ENCODE results near the gene LPAR5. TPM values are rescaled to one million over a fixed set of nuclear protein-coding genes. Genes with fewer than 3 reads are reported as not detected.

The LPAR5 gene
- total RNA-seq, 1 donor from 2014 or later: not detected

GRCh38 chr12:6631549-6631961 is 4.2 kb downstream of the LPAR5 start:
- no peak overlapping the region for H3K27ac Mint-ChIP-seq (ENCODE audit: unreplicated experiment)
- peaks cover 8% of the 10 kb centered on the region for H3K27me3 Mint-ChIP-seq (ENCODE audit: unreplicated experiment)
- no peak for DNase-seq
- H3K9me3 Mint-ChIP-seq (ENCODE audit: unreplicated experiment): no peaks in the 10 kb centered on the region
- H3K4me3 Mint-ChIP-seq (ENCODE audit: unreplicated experiment): no peak overlapping the region
- no peaks in the 10 kb centered on the region for H3K36me3 Mint-ChIP-seq (ENCODE audit: unreplicated experiment)
- H3K4me1 Mint-ChIP-seq (ENCODE audit: low read depth, unreplicated experiment): peaks cover 17% of the 10 kb centered on the region
- TF ChIP-seq, protein P1, sequence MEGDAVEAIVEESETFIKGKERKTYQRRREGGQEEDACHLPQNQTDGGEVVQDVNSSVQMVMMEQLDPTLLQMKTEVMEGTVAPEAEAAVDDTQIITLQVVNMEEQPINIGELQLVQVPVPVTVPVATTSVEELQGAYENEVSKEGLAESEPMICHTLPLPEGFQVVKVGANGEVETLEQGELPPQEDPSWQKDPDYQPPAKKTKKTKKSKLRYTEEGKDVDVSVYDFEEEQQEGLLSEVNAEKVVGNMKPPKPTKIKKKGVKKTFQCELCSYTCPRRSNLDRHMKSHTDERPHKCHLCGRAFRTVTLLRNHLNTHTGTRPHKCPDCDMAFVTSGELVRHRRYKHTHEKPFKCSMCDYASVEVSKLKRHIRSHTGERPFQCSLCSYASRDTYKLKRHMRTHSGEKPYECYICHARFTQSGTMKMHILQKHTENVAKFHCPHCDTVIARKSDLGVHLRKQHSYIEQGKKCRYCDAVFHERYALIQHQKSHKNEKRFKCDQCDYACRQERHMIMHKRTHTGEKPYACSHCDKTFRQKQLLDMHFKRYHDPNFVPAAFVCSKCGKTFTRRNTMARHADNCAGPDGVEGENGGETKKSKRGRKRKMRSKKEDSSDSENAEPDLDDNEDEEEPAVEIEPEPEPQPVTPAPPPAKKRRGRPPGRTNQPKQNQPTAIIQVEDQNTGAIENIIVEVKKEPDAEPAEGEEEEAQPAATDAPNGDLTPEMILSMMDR (IDR thresholded peaks at IDR 0.05; ENCODE audit: partially characterized antibody, unreplicated experiment): no peak

GRCh38 chr12:6630736-6631135 is 5.0 kb downstream of the LPAR5 start:
- Mint-ChIP-seq H3K36me3 (ENCODE audit: unreplicated experiment) (no peaks in the 10 kb centered on the region), H3K27me3 (ENCODE audit: unreplicated experiment) (peaks cover 8% of the 10 kb centered on the region), H3K27ac (ENCODE audit: unreplicated experiment) (no peak overlapping the region), H3K4me3 (ENCODE audit: unreplicated experiment) (no peak overlapping the region), H3K4me1 (ENCODE audit: low read depth, unreplicated experiment) (peaks cover 15% of the 10 kb centered on the region), H3K9me3 (ENCODE audit: unreplicated experiment) (no peaks in the 10 kb centered on the region)
- TF ChIP-seq, protein P1 (IDR thresholded peaks at IDR 0.05; ENCODE audit: partially characterized antibody, unreplicated experiment): no peak
- no peak for DNase-seq

DNA sequence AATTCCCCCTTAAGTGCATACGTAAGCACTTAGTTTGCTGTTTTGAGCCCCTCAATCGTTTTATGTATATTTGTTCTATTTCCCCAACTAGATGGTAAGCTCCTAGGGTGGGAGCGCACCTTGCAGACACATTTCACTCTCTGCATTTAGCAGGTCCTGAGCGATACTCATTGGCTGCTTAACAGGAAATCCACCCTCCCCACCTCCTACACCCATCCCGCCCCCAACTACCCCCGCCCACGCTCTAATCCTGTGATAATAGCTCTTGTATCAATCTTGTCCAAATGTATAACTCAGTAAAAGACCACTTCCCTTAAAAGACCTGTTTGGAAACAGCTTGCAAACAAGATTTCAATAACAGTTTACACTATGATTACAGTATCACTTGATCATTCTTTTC is 8.1 kb downstream of the LPAR5 start:
- DNase-seq: no peak
- Mint-ChIP-seq H3K4me3 (ENCODE audit: unreplicated experiment) (no peak overlapping the region), H3K4me1 (ENCODE audit: low read depth, unreplicated experiment) (peaks cover 2% of the 10 kb centered on the region), H3K27ac (ENCODE audit: unreplicated experiment) (no peak overlapping the region), H3K36me3 (ENCODE audit: unreplicated experiment) (no peaks in the 10 kb centered on the region), H3K27me3 (ENCODE audit: unreplicated experiment) (peaks cover 4% of the 10 kb centered on the region), H3K9me3 (ENCODE audit: unreplicated experiment) (no peaks in the 10 kb centered on the region)
- TF ChIP-seq, protein P1 (IDR thresholded peaks at IDR 0.05; ENCODE audit: partially characterized antibody, unreplicated experiment): no peak

DNA sequence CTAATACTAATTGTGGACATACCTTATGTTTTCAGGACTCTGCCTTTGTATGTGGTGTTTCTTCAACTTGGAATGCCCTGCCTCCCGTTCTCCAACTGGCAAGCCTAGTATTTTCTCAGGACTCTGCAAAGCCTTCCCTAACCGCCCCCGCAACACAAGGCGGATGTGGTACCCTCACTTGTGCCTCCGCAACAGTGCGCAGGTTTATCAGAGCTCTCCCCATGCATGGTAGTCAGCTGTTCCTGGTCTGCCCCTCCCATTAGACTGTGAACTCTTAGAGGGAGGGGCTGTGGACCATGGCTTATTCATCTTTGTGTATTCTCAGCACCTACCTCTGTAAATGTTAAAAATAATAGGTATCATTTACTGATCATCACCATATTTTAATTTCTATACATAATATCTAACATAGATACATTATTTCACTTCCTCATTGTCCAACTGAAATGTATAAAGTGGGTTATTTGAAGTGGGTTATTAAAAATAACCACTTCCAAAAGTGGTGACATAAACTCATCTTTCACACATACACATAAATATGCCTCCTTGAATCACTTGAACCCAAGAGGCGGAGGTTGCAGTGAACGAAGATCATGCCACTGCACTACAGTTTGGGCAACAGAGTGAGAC is 9.0 kb downstream of the LPAR5 start:
- TF ChIP-seq, protein P1 (IDR thresholded peaks at IDR 0.05; ENCODE audit: partially characterized antibody, unreplicated experiment): no peak
- no peaks in the 10 kb centered on the region for H3K9me3 Mint-ChIP-seq (ENCODE audit: unreplicated experiment)
- DNase-seq: no peak
- H3K4me3 Mint-ChIP-seq (ENCODE audit: unreplicated experiment): no peak overlapping the region
- no peaks in the 10 kb centered on the region for H3K36me3 Mint-ChIP-seq (ENCODE audit: unreplicated experiment)
- peaks cover 2% of the 10 kb centered on the region for H3K27me3 Mint-ChIP-seq (ENCODE audit: unreplicated experiment)
- no peak overlapping the region for H3K27ac Mint-ChIP-seq (ENCODE audit: unreplicated experiment)
- no peaks in the 10 kb centered on the region for H3K4me1 Mint-ChIP-seq (ENCODE audit: low read depth, unreplicated experiment)

GRCh38 chr12:6620885-6621274 is 14.9 kb downstream of the LPAR5 start:
- Mint-ChIP-seq H3K27ac (ENCODE audit: unreplicated experiment) (no peak overlapping the region), H3K36me3 (ENCODE audit: unreplicated experiment) (no peaks in the 10 kb centered on the region), H3K9me3 (ENCODE audit: unreplicated experiment) (peaks cover 5% of the 10 kb centered on the region), H3K4me3 (ENCODE audit: unreplicated experiment) (no peak overlapping the region), H3K27me3 (ENCODE audit: unreplicated experiment) (peaks cover 4% of the 10 kb centered on the region), H3K4me1 (ENCODE audit: low read depth, unreplicated experiment) (peaks cover 3% of the 10 kb centered on the region)
- no peak for DNase-seq
- TF ChIP-seq, protein P1 (IDR thresholded peaks at IDR 0.05; ENCODE audit: partially characterized antibody, unreplicated experiment): no peak

All from glutamatergic neuron (in vitro differentiated cells).